Regular cardiac myocyte (primary cell): ENCODE results near the gene SOX15. TPM values are rescaled to one million over a fixed set of nuclear protein-coding genes. Genes with fewer than 3 reads are reported as not detected.

Experiments
- total RNA-seq: library from RNA; depleted of rRNA; stranded (reverse); fragments of >200 nt; gene quantifications from 2 replicates; pipeline ENCODE4 v1.2.3, GENCODE V29; 2014

SOX15 gene
- 0.28 and 0.38 TPM in 2 replicates for total RNA-seq

DNA sequence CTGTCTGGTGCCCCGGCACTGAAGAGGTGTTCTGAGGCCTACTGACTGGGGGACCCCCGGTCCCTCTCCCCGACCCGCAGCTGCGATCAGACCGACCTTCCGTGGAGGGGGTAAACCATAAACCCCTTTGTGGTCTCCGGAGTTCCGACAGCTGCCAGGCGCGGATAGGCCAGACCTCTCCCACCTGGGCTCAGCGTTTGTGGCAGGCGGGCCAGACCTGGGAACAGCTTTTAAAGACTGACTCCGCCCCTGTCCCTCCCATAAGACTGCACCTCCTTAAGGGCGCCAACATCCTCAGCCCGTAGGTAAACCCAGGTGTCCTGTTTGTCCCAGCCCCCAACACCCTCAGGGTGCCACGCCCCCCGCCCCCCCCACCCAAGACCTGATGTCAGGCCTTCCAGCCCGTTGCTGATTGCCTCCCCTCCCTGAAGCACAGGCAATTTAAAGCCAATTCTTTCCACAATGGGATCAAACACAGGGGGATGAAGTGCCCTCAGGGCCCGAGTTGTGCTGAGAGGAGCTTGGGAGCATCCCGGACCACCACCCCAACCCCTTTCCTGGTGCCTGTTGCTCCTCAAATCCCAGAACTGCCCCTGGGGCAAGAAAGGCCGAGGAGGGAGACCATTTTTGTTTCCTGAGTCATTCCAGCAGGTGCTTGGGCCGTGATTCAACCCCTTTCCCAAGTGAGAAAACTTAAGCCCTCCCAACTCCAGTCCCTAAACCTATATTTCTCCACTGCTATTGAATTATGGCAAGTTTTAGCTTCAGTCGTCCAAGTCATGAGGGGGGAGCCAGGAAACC, at the start of gene SOX15:
Gene SOX15 (minus strand): TSS at position 204 of the 801 bp plus-strand sequence. CDS start 418 bp downstream, outside the sequence.

DNA sequence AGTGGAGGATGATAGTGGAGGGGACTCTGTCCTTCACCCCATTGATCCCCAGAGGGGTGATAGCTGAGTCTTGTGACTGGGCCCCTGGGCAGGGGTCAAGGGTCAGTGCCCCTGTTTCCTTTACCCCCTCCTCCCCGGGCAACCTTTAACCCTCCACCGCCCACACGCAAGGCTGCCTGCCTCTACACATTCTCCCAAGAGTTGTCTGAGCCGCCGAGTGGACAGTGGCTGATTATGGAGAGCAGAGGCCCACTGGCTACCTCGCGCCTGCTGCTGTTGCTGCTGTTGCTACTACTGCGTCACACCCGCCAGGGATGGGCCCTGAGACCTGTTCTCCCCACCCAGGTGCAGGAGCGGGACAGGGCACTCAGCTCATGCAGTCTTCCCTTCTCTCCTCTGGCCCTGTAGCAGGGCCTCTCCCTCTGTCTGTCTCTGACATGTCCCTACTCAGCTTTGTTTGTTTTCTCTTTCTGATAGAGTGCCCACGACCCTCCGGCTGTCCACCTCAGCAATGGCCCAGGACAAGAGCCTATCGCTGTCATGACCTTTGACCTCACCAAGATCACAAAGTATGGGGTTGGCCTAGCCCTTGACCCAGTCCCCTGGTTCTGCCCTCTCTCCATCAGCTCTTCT, 40.2 kb upstream of the SOX15 start, which contains the start of gene SHBG:
Gene SHBG (plus strand): TSS at position 197 of the 633 bp plus-strand sequence. CDS start 38 bp downstream, at position 235.

DNA sequence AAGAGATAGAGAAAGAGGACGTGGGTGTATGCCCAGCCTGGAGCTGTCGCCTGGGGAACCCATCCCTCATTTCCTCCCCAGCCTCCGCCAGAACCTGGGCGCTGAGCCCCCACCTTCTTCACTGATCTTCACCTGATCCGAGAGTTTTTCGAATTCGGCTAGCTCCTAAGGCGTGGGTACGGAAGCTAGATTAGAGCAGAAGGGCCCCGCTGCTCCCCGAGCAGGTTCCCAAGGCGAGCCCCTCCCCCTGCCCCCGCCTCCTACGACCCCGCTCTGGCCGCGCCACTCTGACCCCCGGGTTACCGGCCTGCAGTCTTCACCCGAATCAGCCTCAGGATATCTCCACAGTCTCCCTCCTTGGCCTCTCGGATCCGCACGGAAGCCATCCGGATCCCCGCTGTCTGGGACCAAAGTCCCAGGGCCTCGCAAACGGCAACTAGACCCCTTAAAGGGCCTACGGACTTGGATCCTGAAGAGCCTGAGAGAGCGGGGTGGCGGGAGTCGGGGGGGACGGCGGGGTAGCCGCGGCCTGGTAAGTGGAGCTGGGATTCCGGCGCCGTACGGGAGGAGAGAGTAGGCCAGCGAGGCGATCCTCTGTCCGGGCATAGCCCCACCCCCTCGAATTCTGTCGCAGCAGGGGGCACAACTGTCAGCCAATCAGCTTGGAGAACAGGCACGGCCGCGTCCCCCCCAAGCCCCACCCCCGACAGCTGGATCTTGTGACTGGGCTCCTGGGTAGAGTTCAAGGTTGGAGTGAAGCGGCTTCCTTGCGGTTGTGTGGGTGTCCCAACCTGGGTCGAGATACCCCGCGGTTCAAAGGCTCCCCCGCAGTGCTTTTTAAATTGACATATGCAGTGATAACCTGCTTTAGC, 37.6 kb upstream of the SOX15 start, which contains the start of gene SAT2:
Gene SAT2 (minus strand): TSS at position 572 of the 872 bp plus-strand sequence. CDS start 186 bp downstream, at position 386.

DNA sequence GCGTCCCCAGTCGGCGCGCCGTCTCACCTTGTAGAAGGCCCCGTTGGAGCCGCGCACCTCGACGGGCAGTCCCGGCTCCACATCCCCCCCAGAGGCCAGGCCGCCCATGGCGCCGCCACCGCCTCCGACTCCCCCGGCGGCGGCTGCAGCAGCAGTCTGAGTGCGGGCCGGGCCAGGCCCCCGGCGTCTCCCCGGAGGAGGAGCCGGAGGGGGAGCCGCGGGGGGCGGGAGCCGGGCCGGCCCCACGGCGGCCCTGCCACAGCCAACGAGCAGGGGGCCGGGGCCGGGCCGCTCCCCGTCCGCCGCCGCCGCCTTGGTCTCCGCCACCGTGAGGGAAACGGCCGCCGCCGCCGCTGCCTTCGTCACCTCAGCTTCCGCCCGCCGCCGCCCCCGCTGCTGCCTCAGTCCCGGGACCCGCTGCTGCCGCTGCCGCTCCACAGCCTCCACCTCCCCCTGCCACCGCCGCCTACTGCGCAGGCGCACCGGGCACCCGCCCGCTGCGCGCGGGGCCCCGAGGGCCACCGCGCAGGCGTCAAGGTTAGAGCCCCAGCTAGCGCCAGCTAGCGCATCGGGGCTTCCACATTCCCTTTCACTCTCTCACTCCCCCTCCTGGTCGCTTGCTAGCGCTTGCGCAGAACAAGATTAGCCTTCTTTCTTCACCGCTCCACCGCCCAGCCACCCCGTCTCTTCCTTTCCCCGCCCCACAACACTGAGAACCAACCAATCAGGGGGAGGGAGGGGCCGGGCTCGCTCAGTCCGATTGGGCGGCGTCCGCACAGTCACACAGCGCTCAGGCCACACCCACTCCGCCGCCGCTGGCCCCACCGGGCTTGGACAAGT, 24.8 kb upstream of the SOX15 start, which contains the start of gene FXR2:
Gene FXR2 (minus strand): TSS at position 473 of the 840 bp plus-strand sequence. CDS start 365 bp downstream, at position 108.

DNA sequence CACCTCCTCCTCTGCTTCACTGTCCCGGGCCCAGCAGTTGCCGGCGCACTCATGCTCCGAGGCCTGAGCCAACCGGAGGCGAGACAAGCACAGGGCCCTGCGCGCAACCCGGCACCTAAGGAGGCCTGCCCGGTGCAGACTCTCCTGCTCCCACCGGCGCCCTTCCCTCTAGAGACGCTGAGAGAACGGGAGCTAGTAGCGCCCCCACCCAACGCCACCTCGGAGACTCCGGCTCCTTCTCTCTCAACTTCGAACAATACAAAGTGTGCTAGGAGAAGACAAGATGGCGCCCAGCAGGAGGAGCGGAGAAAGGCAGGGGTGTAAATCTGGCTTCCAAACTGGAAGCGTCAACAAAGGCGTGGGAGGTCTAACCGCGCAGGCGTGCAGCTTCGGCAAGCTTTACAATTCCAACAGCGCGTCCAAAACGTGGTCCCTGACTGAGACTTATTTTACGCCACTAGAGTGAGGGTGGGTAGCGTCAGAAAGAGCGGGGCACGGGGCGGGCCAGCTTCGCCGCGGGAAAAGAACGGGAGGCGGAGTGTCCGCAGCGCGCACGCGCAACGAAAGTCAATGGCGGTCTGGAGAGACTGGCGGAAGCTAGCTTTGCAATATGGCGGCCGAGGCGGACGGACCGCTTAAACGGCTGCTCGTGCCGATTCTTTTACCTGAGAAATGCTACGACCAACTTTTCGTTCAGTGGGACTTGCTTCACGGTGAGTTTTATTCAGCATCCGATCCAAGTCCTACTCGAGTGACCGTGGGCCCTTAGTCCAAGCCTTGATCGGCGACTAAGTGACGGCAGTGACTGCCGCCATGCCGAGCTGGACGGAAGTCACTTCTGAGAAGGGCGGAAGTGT, 6.4 kb downstream of the SOX15 start, which contains the start of gene MPDU1:
Gene MPDU1 (plus strand): TSS at position 600 of the 857 bp plus-strand sequence. CDS start 11 bp downstream, at position 611.

DNA sequence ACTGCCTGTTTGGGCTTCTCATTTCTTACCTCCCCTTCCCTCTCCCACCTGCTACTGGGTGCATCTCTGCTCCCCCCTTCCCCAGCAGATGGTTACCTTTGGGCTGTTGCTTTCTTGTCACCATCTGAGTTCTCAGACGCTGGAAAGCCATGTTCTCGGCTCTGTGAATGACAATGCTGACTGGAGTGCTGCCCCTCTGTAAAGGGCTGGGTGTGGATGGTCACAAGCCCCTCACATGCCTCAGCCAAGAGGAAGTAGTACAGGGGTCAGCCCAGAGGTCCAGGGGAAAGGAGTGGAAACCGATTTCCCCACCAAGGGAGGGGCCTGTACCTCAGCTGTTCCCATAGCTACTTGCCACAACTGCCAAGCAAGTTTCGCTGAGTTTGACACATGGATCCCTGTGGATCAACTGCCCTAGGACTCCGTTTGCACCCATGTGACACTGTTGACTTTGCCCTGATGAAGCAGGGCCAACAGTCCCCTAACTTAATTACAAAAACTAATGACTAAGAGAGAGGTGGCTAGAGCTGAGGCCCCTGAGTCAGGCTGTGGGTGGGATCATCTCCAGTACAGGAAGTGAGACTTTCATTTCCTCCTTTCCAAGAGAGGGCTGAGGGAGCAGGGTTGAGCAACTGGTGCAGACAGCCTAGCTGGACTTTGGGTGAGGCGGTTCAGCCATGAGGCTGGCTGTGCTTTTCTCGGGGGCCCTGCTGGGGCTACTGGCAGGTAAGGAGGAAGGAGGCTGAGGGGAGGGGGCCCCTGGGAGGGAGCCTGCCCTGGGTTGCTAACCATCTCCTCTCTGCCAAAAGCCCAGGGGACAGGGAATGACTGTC, 10.7 kb downstream of the SOX15 start, which contains the start of gene CD68:
Gene CD68 (plus strand): TSS at position 638 of the 833 bp plus-strand sequence. CDS start 40 bp downstream, at position 678.

DNA sequence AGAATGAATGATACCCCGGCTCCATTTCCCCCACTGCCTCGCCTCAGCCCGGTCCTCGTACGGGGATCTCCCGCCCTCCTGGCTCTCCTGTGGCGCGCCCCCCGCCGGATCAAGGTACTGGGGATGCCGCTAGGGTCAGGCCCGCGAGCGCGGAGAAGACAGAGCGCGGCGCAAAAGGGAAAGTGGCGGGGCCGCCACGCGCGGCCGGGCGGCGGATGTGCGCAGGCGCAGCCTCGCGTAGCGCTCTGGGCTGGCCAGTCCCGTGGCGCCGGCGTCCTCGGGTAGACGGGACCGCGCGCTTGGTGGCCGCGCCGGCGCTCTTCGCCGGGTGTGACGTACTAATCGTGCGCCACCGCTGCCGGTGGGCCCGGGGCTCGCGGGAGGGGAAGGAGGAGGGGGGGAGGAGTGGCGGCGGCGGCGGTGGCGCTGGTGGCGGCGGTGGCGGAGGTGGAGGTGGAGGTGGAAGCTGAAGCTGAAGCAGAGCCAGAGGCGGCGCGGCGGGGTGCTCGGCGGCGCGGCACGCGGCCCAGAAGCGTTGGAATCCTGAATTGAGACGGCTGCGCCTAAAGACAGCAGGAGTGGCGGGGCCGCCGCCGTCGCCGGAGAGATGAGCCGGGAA, 28.2 kb downstream of the SOX15 start, which contains the start of gene SENP3:
Gene SENP3 (plus strand): TSS at position 331 of the 619 bp plus-strand sequence. CDS start 1,158 bp downstream, outside the sequence.

DNA sequence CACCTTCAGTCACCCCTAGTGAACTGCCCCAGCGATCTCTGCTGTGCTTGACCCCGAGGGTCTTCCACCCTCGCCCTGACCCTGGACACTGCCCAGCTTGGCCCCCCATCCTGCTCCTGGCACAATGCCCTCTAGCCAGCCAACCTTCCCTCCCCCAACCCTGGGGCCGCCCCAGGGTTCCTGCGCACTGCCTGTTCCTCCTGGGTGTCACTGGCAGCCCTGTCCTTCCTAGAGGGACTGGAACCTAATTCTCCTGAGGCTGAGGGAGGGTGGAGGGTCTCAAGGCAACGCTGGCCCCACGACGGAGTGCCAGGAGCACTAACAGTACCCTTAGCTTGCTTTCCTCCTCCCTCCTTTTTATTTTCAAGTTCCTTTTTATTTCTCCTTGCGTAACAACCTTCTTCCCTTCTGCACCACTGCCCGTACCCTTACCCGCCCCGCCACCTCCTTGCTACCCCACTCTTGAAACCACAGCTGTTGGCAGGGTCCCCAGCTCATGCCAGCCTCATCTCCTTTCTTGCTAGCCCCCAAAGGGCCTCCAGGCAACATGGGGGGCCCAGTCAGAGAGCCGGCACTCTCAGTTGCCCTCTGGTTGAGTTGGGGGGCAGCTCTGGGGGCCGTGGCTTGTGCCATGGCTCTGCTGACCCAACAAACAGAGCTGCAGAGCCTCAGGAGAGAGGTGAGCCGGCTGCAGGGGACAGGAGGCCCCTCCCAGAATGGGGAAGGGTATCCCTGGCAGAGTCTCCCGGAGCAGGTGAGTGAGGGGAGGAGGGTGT, 31.2 kb downstream of the SOX15 start, which contains the start of gene TNFSF13:
Gene TNFSF13 (plus strand): TSS at position 207 of the 776 bp plus-strand sequence. CDS start 290 bp downstream, at position 497.

DNA sequence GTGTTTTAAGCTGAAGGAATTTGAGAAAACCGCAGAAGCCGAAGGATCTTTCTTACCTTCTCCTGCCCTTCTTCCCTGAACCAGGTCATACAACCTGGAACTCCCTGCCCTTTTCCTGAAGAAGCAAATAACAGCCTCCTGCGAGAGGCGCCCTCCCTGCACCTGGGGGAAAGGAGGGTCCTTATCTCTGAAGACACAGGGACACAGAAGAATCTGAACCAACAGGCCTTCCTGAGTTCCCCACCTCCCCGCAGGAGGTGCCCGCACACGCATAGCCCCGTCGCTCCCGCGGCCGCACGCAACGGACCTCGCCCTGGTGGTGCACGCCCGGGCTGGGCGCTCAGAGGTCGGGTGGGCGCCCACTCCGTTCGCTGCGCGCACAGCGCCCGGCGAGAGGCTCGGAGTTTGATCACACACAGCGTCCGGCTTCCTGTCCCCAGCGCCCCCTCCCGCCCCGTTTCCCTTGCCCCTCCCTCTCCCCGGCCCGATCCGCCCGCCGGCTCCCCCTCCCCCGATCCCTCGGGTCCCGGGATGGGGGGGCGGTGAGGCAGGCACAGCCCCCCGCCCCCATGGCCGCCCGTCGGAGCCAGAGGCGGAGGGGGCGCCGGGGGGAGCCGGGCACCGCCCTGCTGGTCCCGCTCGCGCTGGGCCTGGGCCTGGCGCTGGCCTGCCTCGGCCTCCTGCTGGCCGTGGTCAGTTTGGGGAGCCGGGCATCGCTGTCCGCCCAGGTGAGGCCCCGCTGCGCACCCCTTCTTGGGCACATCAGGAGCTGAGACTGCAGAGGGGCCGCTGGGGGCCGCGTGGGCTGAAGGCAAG, 41.1 kb downstream of the SOX15 start, which contains the start of gene TNFSF12:
Gene TNFSF12 (plus strand): TSS at position 474 of the 816 bp plus-strand sequence. CDS start 96 bp downstream, at position 570.

Other genes starting within 250 kb of the SOX15 start
- gene KCTD11, start 237.9 kb downstream of the SOX15 start, total RNA-seq, result 10.4 and 13.5 TPM in 2 replicates
- gene TMEM95, start 234.9 kb downstream of the SOX15 start, total RNA-seq, result not detected in 2 replicates
- under 0.01 and 0.28 TPM in 2 replicates for gene TNK1, start 209.0 kb downstream of the SOX15 start, total RNA-seq
- gene PLSCR3, start 195.6 kb downstream of the SOX15 start, total RNA-seq, result 14.4 and 15.5 TPM in 2 replicates
- 88.0 and 144 TPM in 2 replicates for gene TMEM256, start 186.0 kb downstream of the SOX15 start, total RNA-seq
- gene NLGN2, start 182.2 kb downstream of the SOX15 start, total RNA-seq, result 2.3 and 4.2 TPM in 2 replicates
- not detected in 2 replicates for gene SPEM1, start 169.8 kb downstream of the SOX15 start, total RNA-seq
- not detected in 2 replicates for gene SPEM2, start 164.5 kb downstream of the SOX15 start, total RNA-seq
- gene SPEM3, start 161.2 kb downstream of the SOX15 start, total RNA-seq, result not detected in 2 replicates
- 1.5 and 2.3 TPM in 2 replicates for gene TMEM102, start 154.7 kb downstream of the SOX15 start, total RNA-seq
- 2.5 and 14.7 TPM in 2 replicates for gene FGF11, start 150.6 kb downstream of the SOX15 start, total RNA-seq
- 2.3 and 3.9 TPM in 2 replicates for gene CHRNB1, start 145.0 kb downstream of the SOX15 start, total RNA-seq
- 14.8 and 21.4 TPM in 2 replicates for gene ZBTB4, start 110.5 kb downstream of the SOX15 start, total RNA-seq
- gene SLC35G6, start 108.6 kb downstream of the SOX15 start, total RNA-seq, result not detected in 2 replicates
- 49.6 and 88.0 TPM in 2 replicates for gene POLR2A, start 105.7 kb downstream of the SOX15 start, total RNA-seq
- 3.6 and 14.1 TPM in 2 replicates for gene TNFSF12, start 41.0 kb downstream of the SOX15 start, total RNA-seq
- gene TNFSF13, start 31.3 kb downstream of the SOX15 start, total RNA-seq, result 0.38 and 1.1 TPM in 2 replicates
- 71.0 and 99.3 TPM in 2 replicates for gene SENP3, start 28.2 kb downstream of the SOX15 start, total RNA-seq
- gene CD68, start 10.5 kb downstream of the SOX15 start, total RNA-seq, result 7.5 and 15.2 TPM in 2 replicates
- gene MPDU1, start 6.2 kb downstream of the SOX15 start, total RNA-seq, result 54.4 and 115 TPM in 2 replicates
- gene FXR2, start 24.8 kb upstream of the SOX15 start, total RNA-seq, result 50.2 and 58.1 TPM in 2 replicates
- 25.5 and 30.2 TPM in 2 replicates for gene SAT2, start 37.7 kb upstream of the SOX15 start, total RNA-seq
- 0.19 and 0.28 TPM in 2 replicates for gene SHBG, start 40.0 kb upstream of the SOX15 start, total RNA-seq
- gene ATP1B2, start 60.8 kb upstream of the SOX15 start, total RNA-seq, result not detected in 2 replicates
- gene TP53, start 97.4 kb upstream of the SOX15 start, total RNA-seq, result 16.3 and 28.4 TPM in 2 replicates
- 3.1 and 7.9 TPM in 2 replicates for gene WRAP53, start 98.4 kb upstream of the SOX15 start, total RNA-seq
- under 0.01 and 0.19 TPM in 2 replicates for gene EFNB3, start 115.1 kb upstream of the SOX15 start, total RNA-seq
- gene DNAH2, start 127.7 kb upstream of the SOX15 start, total RNA-seq, result 0.19 and 0.56 TPM in 2 replicates
- 4.2 and 68.6 TPM in 2 replicates for gene KDM6B, start 244.1 kb upstream of the SOX15 start, total RNA-seq